ENCODE data around the gene TRAF3. TPM values are rescaled to one million over a fixed set of nuclear protein-coding genes. Genes with fewer than 3 reads are reported as not detected.

TRAF3 gene
- total RNA-seq, 4 donors from 2014 or later = 12.6 to 44.9 (median 28.1) TPM

DNA sequence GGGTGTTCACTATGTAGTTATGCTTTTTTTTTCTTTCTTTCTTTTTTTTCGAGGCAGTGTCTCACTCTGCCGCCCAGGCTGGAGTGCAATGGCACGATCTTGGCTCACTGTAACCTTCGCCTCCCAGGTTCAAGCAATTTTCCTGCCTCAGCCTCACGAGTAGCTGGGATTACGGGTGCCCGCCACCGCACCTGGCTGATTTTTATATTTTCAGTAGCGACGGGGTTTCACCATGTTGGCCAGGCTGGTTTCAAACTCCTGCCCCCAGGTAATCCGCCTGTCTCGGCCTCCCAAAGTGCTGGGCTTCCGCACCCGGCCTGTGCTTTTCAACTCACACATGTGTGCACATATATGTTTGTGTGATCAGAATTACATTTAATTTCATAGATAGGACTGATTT is 106.3 kb downstream of the TRAF3 start:
- DNase-seq (ENCODE audit: low spot score) (no peak), ATAC-seq (ENCODE audit: low FRiP score) (no peak)
- TF ChIP-seq CTCF (IDR thresholded peaks at IDR 0.05) = no peak

DNA sequence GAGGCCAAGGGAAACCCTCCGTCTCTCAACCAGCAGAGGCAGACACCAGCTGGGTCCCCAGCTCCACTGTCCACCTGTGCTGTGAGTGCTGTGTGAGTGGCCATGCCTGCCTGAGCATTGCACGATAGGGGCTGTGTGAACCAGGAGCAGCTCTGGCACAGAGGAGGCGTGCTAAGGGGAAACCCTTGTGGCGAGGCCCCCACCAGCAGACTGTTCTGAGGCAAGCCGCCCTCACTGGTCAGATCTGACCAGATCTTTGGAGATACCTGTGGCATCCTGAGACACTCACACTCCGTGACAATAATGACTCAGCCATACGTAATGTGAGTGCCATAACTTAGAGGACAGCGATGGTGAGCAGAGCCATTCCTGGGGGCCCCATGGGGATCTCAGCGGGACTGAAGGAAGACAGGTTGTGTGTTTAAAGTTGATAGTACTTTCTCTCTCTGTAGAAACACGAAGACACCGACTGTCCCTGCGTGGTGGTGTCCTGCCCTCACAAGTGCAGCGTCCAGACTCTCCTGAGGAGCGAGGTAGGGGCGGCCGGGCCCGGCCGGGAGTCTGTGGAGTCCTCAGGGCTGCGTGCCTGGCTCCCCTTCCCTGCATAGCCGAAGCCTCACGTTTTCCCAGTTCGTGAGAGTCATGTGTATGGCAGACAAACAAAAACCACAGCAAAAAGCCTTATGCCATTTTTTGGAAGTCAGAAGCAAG is 108.6 kb downstream of the TRAF3 start:
- no peak for DNase-seq (ENCODE audit: low spot score)
- ATAC-seq (ENCODE audit: low FRiP score) = no peak
- TF ChIP-seq CTCF (IDR thresholded peaks at IDR 0.05) = no peak

DNA sequence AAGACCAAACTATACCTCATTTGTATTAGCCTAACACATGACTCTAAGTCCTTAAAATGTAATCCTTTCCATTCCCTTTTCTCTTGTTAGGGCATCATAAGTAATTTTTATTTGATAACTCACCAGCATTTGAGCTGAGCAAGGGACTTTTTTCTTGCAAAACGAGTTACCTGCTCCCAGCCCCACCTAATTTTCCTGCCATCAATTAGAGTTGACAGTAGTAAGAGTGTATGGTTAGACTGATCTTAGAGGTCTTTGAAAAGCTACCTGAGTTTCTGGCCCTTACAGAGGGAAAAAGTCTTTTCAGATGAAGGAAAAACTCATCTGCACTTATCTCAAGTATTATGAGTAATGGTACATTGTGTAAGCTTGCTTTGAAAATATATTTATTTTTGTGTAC is 111.5 kb downstream of the TRAF3 start:
- no peak for ATAC-seq (ENCODE audit: low FRiP score)
- DNase-seq (ENCODE audit: low spot score) = no peak
- no peak for TF ChIP-seq CTCF (IDR thresholded peaks at IDR 0.05)

- no peak for TF ChIP-seq CTCF (IDR thresholded peaks at IDR 0.05)
- DNase-seq (ENCODE audit: low spot score) (no peak), ATAC-seq (ENCODE audit: low FRiP score) (no peak)
Measured at GRCh38 chr14:102889615-102890014, 112.4 kb downstream of the TRAF3 start.

GRCh38 chr14:102891111-102891510 is 113.9 kb downstream of the TRAF3 start:
- no peak for TF ChIP-seq CTCF (IDR thresholded peaks at IDR 0.05)
- ATAC-seq (ENCODE audit: low FRiP score) (no peak), DNase-seq (ENCODE audit: low spot score) (no peak)

DNA sequence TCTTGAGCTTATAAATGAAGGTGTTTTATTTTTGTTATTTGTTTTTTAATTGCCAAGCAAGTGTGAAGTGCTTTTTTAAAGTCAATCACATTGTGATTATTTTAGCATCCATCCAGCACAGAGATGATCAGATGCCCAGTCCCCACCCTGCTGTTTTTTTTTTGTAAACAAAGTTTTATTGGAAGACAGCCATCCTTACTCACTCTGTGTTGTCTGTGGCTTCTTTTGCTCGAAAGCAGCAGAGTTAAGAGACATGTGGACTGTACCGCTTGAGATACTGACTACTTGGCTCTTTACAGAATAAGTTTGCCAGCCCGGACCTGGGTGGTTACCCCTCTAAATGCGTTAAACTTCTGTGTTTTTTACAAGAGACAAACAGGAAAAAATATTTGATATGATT is 114.3 kb downstream of the TRAF3 start:
- no peak for TF ChIP-seq CTCF (IDR thresholded peaks at IDR 0.05)
- ATAC-seq (ENCODE audit: low FRiP score) (no peak), DNase-seq (ENCODE audit: low spot score) (no peak)

DNA sequence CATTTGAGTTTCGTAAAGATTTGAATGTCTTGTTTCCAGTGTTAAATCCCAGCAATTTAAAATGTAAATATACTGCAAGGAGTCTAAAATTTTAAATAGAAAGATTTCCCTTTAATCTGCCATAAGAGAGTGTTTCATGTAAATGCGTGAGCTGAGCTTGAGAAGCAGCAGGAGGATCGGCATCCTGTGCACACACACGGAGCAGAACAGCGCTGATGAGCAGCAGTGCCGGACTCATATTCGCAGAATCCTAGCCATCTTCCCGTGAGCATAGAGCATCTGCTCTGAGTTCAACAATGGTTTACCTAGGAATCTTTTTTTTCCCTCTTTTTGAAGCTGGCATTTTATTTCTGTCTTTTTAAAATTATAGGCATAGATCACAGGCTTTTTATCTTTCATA is 115.4 kb downstream of the TRAF3 start:
- DNase-seq (ENCODE audit: low spot score) = no peak
- ATAC-seq (ENCODE audit: low FRiP score) = no peak
- TF ChIP-seq CTCF (IDR thresholded peaks at IDR 0.05) = no peak
